HG03135 (cell line): ENCODE data around the gene MEPE.

Experiments used
- ATAC-seq: cut with Tn5 transposase; IDR thresholded peaks from one replicate; pipeline ENCODE4 v1.9.1; 2021; ENCODE audit warnings: mild to moderate bottlenecking, moderate library complexity; ENCODE audit not compliant: unreplicated experiment

The MEPE gene, protein sequence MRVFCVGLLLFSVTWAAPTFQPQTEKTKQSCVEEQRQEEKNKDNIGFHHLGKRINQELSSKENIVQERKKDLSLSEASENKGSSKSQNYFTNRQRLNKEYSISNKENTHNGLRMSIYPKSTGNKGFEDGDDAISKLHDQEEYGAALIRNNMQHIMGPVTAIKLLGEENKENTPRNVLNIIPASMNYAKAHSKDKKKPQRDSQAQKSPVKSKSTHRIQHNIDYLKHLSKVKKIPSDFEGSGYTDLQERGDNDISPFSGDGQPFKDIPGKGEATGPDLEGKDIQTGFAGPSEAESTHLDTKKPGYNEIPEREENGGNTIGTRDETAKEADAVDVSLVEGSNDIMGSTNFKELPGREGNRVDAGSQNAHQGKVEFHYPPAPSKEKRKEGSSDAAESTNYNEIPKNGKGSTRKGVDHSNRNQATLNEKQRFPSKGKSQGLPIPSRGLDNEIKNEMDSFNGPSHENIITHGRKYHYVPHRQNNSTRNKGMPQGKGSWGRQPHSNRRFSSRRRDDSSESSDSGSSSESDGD

GRCh38 chr4:87832669-87833068 lies at the start of gene MEPE:
TSS of gene MEPE (plus strand) at chr4:87832969. CDS start at chr4:87834715, 1,746 bp downstream.
- ATAC-seq, result no peak

GRCh38 chr4:87783781-87784180 lies 49.0 kb upstream of the MEPE start:
- no peak for ATAC-seq

DNA sequence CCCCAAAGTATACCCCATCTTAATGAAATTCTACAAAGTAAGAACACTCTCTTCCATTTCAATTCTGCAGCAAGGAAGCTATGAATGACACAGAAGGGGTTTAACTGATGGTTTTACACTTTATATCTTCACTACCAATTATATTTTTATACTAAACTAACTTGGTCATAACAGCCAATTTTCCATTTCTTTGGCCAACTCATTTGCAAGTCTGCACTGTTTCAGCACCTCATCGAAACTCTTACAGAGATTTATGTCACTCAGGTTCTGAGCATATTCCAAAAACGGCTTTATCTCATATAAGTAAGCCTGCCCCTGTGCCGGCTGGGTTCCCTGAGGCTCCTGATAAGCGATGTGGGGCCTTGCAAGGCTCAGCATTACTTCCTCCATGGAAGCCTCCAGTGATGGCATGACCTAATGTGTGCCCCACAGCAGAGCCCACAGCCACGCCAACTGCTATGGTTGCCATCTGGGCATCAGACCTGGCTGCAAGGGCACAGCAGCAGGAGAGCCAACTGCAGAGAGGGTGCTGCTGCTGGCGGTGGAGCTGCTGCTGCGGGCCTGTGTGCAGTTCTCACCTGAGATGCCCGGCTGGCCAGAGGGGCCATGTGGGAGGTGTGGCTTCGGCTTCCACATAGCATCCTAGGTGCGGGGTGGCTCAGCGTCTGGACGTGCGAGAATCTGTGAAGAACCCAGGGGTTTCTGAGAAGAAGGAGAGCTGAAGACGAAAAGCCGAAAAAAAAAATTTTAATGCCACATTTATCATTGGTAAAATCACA lies 46.8 kb upstream of the MEPE start:
- no peak for ATAC-seq

DNA sequence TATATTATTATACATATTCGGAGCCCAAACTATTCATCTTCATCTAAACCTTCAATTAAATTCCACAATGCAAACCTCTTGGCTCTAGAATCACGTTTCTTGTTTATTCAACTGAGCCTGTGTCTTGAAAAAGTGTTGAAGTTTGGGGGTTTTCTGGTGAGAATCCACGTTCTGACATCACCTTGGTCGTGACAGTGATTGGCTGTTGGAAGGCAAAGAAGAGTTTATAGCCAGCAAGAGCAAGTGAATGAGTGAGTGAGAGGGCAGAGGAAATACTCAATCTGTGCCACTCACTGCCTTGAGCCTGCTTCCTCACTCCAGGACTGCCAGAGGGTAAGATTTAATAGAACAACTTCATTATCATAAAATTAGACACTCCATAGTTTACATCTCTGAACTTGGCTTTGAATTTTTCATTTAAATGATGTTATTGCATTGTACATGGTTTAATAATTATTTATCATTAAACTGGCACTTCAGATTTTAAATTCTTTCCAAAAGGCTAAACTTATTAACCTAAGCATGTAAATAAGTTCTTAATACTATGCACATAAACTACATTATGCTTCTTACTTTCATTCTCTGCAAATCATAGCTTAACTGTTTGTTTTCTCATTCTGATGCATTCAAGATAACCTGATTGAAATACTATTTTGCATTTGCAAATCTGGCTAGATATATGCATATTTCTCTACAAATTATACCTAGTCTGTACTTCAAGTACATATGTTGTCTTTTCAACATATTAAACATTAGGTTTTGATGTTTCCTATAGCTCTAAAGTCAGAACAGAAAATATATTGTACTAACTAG lies 33.3 kb upstream of the MEPE start, which contains the start of gene IBSP:
Gene IBSP, plus strand, starts transcription at position 254 of the 813 bp plus-strand sequence. CDS start 2,808 bp downstream, outside the sequence.
- no peak for ATAC-seq

GRCh38 chr4:87802858-87803257 lies 29.9 kb upstream of the MEPE start:
- no peak for ATAC-seq

- no peak for ATAC-seq
These were observed 29.3 kb upstream of the MEPE start for GRCh38 chr4:87803421-87803820.

DNA sequence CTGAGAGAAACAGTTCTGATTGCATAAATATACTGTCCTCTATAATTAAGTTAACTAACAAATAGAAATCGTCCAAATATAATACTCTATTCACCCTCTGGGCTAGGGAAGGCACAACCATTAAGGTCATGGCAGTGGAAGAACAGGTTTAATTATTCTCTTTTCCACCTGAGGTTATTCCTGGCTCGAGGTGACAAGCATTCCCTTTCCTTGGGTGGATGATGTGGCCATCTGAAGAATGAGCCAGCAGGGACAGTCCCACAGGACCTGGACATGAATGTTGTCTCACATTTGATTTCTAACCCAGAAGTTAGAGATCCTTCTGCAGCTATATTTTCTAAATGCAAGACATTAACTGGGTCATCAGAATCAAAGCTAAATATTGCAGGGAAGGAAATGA lies 27.9 kb upstream of the MEPE start:
- ATAC-seq, result no peak

GRCh38 chr4:87805971-87806370 lies 26.8 kb upstream of the MEPE start:
- no peak for ATAC-seq

GRCh38 chr4:87806520-87806919 lies 26.2 kb upstream of the MEPE start:
- no peak for ATAC-seq

GRCh38 chr4:87807402-87807801 lies 25.4 kb upstream of the MEPE start:
- ATAC-seq, result no peak

DNA sequence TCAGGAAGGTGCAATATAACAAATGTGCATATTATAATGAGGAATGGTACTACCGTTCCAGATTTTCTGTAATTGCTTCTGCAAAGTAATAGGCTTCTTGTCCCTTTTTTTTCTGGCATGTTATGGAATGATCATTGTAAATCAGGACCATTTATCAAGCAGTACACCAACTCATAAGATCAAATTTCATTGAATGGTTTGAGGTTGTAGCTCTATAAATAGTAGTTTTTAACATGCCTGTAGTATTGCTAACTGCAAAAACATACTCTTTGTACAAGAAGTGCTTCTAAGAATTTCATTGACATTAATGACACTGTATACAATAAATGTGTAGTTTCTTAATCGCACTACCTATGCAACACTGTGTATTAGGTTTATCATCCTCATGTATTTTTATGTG lies 20.8 kb upstream of the MEPE start:
- no peak for ATAC-seq

DNA sequence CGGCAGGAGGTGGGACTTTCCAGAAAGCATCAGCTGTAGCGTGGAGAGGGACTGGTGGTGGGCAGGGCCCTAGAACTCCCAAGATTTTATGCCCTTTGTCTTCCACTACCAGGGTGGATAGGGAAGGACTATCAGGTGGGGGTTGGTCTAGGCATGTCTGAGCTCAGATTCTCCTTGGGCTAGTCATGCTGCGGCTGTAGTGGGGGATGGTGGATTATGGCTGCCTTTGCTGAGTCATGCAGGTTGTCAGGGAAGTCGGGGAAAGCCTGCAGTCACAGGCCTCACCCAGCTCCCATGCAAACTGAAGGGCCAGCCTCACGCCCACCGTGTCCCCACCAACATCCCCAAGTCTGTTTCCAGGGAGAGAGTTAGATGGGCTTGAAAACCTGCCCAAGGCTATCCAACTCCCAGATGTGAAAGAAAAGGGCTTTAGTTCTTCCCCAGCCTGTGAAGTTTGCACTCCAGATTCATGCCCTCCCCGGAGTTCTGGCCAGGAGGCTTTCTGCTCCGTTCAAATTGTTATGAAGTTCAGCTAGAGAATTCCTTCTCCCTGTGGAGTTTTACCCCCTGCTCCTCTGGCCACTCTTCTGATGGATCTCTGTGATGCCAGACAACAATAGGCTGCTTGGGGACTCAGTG lies 13.4 kb upstream of the MEPE start:
- no peak for ATAC-seq

DNA sequence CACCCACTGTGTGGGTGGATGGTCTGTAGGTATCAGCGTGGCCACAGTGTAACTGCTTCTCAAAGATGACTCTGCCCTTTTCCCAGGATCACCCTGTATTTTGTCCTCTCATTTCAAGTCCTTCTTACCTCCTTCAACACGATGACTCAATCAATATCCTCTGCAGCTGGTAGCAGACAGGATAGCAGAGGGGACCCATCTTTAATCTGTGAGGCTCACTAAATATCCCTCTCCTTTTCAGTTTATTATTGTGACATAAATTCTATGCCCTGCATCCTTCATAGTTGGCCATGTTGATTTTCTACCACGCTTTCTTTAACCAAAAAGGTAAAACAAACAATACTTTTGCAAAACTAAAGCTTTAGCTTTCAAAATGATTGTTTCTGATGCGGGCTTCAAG lies 9.6 kb upstream of the MEPE start:
- no peak for ATAC-seq

DNA sequence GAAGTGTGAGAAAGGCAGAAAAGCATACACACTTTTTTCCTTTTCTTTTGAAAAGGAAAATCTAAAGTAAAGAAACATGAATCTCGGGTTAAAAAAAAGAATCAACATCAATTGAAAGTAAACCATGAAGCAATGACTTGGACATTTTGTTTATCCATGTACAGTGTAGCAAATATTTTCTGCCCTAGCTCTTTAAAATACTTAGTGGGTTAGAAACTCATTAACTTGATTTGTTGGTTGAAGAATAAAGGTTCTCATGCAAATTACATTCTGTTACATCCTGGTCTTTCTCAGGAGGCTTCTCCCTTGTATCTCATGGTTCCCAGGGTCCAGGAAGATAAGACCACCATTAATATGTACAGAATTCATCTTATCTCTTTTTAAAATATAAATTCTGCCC lies 9.0 kb upstream of the MEPE start:
- ATAC-seq, result no peak

DNA sequence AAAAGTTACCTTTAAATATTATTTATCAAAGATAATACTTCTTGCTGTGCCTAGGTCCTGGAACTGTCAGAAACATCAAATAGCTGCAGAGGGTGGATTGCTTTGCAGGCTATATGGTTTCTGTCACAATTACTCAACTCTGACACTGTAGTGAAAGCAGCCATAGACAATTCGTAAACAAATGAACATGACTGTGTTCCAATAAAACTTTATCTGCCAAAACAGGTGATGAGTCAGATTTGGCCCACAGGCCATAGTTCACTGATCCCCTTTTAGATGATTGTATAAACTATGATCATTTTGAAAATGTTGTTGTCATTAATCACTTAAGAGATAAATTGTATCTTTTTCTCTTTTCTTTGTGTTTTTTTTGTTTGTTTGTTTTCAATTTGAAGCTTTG lies 8.4 kb upstream of the MEPE start:
- ATAC-seq, result no peak

DNA sequence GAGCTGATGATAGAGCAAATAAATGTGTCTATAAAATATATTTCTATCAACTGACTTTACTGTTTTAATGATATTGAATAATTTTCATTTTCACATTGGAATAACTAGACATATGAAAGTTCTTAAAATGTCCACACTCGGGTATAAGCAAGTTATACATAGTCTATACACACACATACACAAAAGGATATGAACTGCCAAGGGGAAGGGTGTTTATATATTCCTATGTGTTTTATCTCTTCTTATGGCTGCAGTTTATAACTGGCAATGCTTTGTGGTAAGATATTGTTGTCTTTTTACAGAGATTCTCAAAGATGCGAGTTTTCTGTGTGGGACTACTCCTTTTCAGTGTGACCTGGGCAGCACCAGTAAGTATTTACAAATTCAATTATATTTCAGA lies 1.6 kb downstream of the MEPE start:
- no peak for ATAC-seq

- ATAC-seq, result no peak
These were observed 2.4 kb downstream of the MEPE start for GRCh38 chr4:87835197-87835596.

DNA sequence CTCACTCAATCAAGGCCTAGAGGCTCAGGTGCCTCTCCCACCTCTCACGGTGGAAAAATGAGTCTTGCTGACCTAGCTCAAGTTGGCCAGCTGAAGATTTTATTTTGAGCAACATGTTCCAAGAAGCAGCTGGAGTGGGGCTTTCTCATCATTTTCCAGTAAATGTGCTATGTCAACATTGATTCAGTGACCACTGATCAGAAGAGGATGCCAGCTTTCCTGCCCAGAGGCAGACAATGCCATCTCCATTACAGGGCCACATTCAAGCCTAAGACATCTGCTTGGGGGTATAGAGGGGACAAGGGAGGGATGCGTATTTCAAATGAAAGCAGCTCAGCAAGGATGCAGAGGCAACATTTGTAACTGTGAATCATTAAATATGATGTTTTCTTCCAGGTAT lies 3.0 kb downstream of the MEPE start:
- no peak for ATAC-seq

- no peak for ATAC-seq
These were observed 5.4 kb downstream of the MEPE start for GRCh38 chr4:87838205-87838604.

- no peak for ATAC-seq
These were observed 6.3 kb downstream of the MEPE start for GRCh38 chr4:87838890-87839591.
